Measurements from ENCODE around the gene GRHPR.
"Not testable (repeated sequence)": the region's sequence is repeated elsewhere in the genome, so short reads cannot be mapped to it uniquely, and the experiment has no call there.

GRHPR gene

GRCh38 chr9:37424204-37424685 lies 1.7 kb downstream of the GRHPR start:
- no peak for DNase-seq

DNA sequence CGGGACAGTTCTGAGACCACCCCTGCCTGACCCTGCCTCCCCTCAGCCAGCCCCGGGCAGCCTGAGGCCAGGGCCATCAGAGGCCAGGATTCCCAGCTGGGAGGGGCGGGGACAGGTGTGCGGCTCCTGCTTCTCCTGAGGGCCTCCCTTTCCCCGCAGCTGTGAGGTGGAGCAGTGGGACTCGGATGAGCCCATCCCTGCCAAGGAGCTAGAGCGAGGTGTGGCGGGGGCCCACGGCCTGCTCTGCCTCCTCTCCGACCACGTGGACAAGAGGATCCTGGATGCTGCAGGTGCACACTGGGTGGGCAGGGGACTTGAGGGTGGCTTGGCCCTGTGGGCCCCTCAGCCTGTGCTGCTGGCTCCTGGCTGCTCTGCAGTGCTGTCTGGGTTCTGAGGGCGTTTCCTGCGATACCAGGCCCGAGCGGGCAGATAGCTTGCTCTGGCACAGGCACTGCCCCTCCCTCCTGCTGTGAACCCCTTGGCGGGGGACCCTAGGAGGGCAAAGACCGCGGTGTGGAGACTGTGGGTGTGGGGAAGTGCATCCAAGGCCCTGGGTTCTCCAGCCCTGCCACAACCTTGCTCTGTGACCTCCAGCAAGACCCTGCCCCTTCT lies 2.3 kb downstream of the GRHPR start:
- DNase-seq = no peak

- no peak for DNase-seq
These were observed 2.8 kb downstream of the GRHPR start for GRCh38 chr9:37425298-37425752.

DNA sequence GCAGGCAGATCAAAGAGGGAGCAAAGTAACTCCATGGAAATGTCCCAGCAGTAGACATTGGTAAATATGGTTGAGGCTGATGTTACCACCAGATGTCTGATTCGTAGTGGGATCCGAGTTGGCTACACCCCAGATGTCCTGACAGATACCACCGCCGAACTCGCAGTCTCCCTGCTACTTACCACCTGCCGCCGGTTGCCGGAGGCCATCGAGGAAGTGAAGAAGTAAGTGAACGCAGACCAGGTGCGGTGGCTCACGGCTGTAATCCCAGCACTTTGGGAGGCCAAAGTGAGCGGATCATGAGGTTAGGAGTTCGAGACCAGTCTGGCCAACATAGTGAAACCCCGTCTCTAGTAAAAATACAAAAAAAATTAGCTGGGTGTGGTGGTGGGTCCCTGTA lies 3.9 kb downstream of the GRHPR start:
- DNase-seq = not testable (repeated sequence)

GRCh38 chr9:37426846-37427245 lies 4.3 kb downstream of the GRHPR start:
- no peak for DNase-seq

DNA sequence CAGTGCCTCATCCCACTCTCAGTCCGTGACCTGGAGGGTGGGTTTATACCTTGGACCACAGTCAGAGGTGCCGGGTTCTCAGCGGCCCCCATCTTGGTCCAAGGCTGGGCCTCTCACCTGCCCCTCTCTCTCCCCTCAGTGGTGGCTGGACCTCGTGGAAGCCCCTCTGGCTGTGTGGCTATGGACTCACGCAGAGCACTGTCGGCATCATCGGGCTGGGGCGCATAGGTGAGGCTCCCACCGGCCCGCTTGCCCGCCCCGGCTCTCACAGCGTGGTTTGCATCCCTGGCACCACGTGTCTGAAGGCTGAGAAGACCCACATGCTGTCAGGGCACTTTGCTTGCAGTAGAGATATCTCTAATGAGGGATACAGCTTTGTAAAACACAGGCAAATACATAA lies 5.8 kb downstream of the GRHPR start:
- no peak for DNase-seq

DNA sequence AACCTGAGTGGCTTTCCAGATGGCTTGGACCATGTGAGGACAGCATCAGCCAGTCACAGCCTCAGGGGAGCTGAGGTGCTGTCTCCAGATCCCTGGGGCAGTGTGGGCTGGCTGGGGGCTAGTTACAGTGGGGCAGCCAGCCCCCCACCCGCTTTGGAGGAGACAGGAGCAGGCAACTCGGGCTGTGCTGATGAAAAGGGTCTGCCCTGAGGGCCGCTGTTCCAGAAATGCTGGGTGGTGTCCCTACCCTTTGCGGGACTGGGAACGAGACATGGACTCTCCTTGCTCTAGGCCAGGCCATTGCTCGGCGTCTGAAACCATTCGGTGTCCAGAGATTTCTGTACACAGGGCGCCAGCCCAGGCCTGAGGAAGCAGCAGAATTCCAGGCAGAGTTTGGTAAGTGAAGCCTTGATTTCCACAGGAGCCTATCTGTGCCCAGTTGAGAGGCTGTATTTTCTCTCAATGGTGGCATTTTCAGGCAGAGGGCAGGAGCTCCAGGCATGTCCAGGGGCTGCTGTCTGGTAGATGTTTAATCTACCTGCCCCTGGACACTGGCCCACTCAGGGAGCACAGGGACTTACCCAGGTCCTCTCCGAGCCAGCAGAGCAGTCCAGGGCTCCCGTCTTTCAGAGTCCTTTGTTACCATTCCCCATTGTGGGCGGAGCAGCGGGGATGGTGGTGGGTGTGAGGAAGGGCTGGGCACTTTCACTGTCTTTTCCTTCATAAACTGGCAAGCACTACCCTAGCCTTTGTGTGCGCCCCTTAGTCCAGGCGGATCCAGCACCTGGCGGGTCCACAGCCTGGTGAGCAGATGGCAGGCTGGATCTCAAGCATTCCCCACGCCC lies 7.2 kb downstream of the GRHPR start:
- DNase-seq = no peak

DNA sequence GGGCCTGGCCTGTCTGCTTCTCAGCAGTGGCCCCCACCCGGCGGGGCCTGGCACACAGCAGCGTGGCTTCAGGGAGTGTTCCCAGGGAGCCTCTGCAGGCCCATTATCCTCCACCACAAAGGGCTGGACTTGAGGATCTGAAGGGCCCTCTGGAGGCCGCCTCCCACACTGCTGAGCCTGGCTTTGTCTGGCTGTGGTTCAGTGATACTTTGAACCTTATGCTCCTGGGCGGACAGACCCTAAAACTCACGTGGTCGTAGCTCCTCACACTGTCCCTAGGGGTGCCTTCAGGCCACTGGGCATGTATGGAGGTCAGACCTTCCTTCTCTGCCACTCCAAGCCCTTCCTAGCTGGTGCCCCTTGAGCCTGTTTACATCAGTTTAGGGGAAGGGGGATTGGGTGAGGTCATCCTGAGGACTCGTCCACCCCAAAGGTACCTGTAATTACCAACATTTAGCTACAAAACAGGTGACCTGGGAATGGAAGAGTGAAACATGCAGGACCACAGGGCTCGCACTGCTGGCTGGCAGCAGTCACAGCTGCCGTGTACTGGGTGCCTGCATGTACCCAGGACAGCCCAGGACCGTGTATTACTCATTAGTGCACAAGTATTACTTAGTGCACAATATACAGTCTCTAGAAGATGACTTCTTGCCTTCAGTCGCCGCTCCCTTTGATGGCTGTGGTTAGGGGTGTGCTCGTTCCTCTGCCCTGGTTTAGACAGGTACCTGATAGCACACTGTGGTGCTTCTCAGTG lies 8.5 kb downstream of the GRHPR start:
- no peak for DNase-seq

- DNase-seq = no peak
These were observed 9.5 kb downstream of the GRHPR start for GRCh38 chr9:37432020-37432419.

GRCh38 chr9:37433867-37434371 lies 11.4 kb downstream of the GRHPR start:
- DNase-seq = no peak

- DNase-seq = no peak
These were observed 14.0 kb downstream of the GRHPR start for GRCh38 chr9:37436540-37436939.

- DNase-seq = no peak
These were observed 14.5 kb downstream of the GRHPR start for GRCh38 chr9:37437010-37437409.

DNA sequence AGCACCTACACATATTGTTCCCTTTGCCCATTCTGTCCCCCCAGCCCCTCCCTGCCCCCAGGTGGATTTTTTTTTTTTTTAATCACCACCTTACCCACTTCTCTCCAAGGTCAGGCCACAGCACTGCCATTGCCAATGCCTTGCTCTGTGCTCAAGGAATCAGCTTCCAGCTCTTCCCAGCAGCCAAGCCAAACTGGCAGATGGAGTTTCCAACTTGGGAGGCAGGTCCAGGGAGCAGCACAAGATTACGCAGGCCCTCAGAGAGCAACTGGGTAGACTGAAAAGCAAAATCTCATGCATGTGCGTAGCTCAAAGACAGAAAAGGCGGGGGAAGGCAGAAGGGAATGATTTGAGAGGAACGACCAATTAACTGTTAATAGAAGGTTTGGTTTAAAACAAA lies 15.1 kb downstream of the GRHPR start:
- no peak for DNase-seq

DNA sequence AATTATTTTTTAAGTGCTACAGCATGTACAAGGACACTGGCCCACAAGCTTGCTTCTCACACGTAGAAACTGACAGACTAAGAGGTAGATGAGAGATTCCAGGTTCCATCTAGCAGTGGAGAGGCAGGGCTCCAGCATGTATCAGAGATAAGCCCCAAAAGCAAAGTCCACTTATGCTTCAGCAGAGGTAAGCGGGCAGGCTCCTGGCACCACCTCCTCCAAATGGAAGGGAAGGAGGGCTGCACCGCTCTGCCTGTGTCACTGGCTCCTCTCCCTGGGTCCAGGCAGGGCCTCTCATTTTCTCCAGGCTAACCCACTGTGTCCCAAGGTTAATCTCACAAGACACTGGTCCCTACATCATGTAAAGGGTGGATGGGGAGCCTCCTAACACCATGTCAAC lies 15.9 kb downstream of the GRHPR start:
- no peak for DNase-seq

DNA sequence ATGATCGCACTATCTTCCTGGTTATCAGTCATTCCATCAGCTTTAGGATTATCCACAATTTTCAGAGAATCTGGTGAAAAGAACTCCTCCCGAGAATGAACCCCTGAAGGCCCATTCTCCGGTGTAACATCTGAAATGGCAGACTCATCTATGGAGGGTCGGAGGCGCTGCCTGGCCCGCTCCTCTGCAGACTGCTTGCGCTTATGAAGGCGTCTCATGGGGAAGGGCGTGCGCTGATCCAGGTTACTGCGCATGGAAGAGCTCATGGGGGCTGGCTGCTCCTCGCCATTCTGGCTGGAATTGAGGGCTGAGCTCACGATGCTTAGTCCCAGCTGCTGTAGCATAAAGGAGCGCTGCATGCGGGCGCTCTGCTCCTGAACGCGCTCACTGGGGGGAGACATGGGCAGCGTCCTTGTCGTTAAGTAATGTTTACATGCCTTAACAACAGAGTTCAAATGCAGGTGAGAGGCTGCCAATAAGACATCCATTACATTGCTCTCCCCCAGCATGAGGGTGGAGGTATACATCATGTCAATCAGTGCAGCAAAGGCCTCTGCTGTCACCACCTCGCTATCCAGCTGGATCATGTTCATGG lies 19.4 kb downstream of the GRHPR start:
- no peak for DNase-seq

- no peak for DNase-seq
These were observed 20.1 kb downstream of the GRHPR start for GRCh38 chr9:37442556-37442955.

DNA sequence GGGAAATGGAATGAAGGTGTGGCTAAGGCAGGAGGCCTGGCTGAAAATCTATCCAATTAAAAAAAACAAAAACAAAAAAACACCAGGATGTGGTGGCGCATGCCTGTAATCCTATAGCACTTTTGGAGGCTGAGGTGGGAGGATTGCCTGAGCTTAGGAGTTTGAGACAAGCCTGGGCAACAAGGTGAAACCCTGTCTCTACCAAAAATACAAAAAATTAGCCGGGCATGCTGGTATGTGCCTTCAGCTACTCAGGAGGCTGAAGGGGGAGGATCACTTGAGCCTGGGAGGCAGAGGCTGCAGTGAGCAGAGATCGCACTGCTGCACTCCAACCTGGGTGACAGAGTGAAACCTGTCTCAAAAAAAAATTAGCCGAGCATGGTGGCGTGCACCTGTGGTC lies 21.1 kb downstream of the GRHPR start:
- DNase-seq = no peak

DNA sequence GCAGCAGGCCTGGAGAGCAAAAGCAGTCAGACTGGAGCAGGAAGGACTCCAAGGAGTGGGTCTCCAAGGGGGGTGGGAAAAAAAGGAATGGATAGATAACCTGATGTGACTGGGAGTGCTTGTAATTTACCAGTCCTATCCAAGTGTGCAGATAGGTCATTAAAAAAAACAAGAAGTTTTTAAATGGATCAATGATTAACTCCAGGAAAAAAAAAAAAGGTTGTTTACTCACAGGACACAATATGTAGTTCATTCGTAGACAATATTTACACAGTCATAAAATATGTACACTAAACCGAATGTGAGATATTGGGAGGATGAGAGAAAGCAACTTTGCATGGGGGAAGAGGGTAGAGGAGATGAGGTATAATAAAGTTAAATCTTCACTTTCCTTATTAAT lies 22.4 kb downstream of the GRHPR start:
- no peak for DNase-seq

DNA sequence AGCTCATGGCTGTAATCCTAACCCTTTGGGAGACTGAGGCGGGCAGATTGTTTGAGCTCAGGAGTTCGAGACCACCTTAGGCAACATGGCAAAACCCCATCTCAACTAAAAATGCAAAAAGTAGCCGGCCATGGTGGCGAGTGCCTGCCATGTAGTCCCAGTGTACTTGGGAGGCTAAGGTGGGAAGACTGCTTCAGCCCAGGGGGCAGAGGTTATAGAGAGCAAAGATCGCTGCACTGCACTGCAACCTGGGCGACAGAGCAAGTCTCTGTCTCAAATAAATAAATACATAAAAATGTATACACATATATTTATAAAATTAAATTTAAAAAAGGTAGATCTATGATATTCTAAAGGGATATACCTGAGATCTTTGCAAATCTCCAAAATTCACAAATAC lies 23.3 kb downstream of the GRHPR start:
- DNase-seq = no peak

- no peak for DNase-seq
These were observed 23.9 kb downstream of the GRHPR start for GRCh38 chr9:37446401-37446800.

- peak; percentile 72 for DNase-seq
These were observed 24.6 kb downstream of the GRHPR start for GRCh38 chr9:37447111-37447510.

GRCh38 chr9:37449862-37450632 lies 27.6 kb downstream of the GRHPR start:
- DNase-seq = no peak
